A673 (cell line): Measurements from ENCODE around the gene SNRPD1. TPM values are rescaled to one million over a fixed set of nuclear protein-coding genes. Genes with fewer than 3 reads are reported as not detected.

ENCODE experiments used
- BruUV-seq: library from RNA; stranded (reverse); fragments of 400-500 nt; replicated peaks from 2 replicates; lab custom pipeline; 2021; lab: Mats Ljungman, UMichigan
- CTCF ChIA-PET: fragments of 300-600 bp; sonication (Branson Sonifier 250); formaldehyde crosslinking; loops from one replicate; lab custom pipeline; 2022; ENCODE audit warnings: antibody characterized with exemption; lab: Charles Lee
- POLR2A ChIA-PET: fragments of 300-600 bp; sonication (Branson Sonifier 250); formaldehyde crosslinking; loops from one replicate; lab custom pipeline; 2022; ENCODE audit warnings: antibody characterized with exemption; ENCODE audit not compliant: low non-redundant PET; lab: Charles Lee
- DNase-seq: peaks from one replicate; pipeline ENCODE4 v3.0.0-alpha.2; 2015; ENCODE audit warnings: low spot score
- H3K27ac ChIP-seq: fragments of 200-600 bp; sonication (generic); 2 replicates; pipeline ENCODE4 v1.5.1; 2016; ENCODE audit warnings: mixed run types, low read depth, mild to moderate bottlenecking, mixed read lengths, antibody characterized with exemption, low read length; ENCODE audit not compliant: poor library complexity, severe bottlenecking
- H3K27me3 ChIP-seq: fragments of 200-600 bp; sonication (generic); replicated peaks from 2 replicates; pipeline ENCODE4 v1.6.1; 2017; ENCODE audit warnings: mixed run types, low read depth, mild to moderate bottlenecking, mixed read lengths, antibody characterized with exemption, low read length; ENCODE audit not compliant: insufficient read depth, poor library complexity
- H3K36me3 ChIP-seq: fragments of 200-600 bp; sonication (generic); 2 replicates; pipeline ENCODE4 v1.6.1; 2016; ENCODE audit warnings: mixed run types, mild to moderate bottlenecking, mixed read lengths, antibody characterized with exemption, low read length; ENCODE audit not compliant: insufficient read depth, poor library complexity, severe bottlenecking
- H3K4me1 ChIP-seq: fragments of 200-600 bp; sonication (generic); 2 replicates; pipeline ENCODE4 v1.6.1; 2017; ENCODE audit warnings: mixed run types, mild to moderate bottlenecking, mixed read lengths, antibody characterized with exemption, low read length; ENCODE audit not compliant: insufficient read depth, poor library complexity, severe bottlenecking
- H3K4me3 ChIP-seq: fragments of 200-600 bp; sonication (generic); 2 replicates; pipeline ENCODE4 v1.5.1; 2016; ENCODE audit warnings: low read depth, mixed run types, mild to moderate bottlenecking, mixed read lengths, low read length; ENCODE audit not compliant: poor library complexity, severe bottlenecking
- H3K9me3 ChIP-seq: fragments of 200-600 bp; sonication (generic); 2 replicates; pipeline ENCODE4 v1.6.1; 2016; ENCODE audit warnings: mixed run types, low read depth, mild to moderate bottlenecking, mixed read lengths, antibody characterized with exemption, low read length; ENCODE audit not compliant: poor library complexity, severe bottlenecking
- EZH2 ChIP-seq: fragments of 200-600 bp; sonication (generic); IDR thresholded peaks from 2 replicates; pipeline ENCODE4 v1.6.1; 2017; ENCODE audit warnings: borderline replicate concordance, low read depth, mild to moderate bottlenecking, mixed read lengths, antibody characterized with exemption, low read length; ENCODE audit not compliant: poor library complexity, severe bottlenecking
- intact Hi-C: fragments of 100-400 bp; cut with micrococcal nuclease; formaldehyde crosslinking; loops from one replicate; pipeline ENCODE4 v1.10.0; 2022; ENCODE audit not compliant: unreplicated experiment
- microRNA-seq: library from miRNA; unstranded; fragments of <30 nt; microRNA quantifications from one replicate; pipeline ENCODE4 v1.2.0, GENCODE V29; 2021
- total RNA-seq: library from RNA; stranded (reverse); gene quantifications from 2 replicates; pipeline ENCODE4 v1.2.3, GENCODE V29; 2021
- TF ChIP-seq, protein P1 (sequence below): fragments of 300-800, 200-600 bp; sonication (generic); conservative IDR thresholded peaks from 2 replicates; pipeline ENCODE4 v1.5.1; 2017; ENCODE audit warnings: low read depth, mild to moderate bottlenecking, antibody characterized with exemption, low read length, moderate library complexity, mixed read lengths

The SNRPD1 gene
- total RNA-seq, 1 experiment from 2014 or later = 167 TPM

DNA sequence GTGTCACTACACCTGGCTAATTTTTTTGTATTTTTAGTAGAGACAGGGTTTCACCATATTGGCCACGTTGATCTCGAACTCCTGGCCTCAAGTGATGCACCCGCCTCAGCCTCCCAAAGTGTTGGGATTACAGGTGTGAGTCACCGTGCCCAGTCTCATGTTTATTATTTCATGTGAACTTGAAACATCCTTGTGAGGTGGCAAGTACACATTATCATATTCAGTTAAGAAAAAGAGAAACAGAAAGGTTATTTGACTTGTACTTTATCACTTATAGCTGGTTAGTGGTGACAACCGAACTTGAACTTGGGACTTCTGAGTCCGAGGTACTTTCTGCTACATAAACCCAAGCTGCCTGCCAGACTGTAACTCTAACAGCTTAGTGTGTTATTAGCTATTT is 68.0 kb downstream of the SNRPD1 start:
- CTCF ChIA-PET = no interaction called here
- no peak for DNase-seq
- TF ChIP-seq, protein P1, sequence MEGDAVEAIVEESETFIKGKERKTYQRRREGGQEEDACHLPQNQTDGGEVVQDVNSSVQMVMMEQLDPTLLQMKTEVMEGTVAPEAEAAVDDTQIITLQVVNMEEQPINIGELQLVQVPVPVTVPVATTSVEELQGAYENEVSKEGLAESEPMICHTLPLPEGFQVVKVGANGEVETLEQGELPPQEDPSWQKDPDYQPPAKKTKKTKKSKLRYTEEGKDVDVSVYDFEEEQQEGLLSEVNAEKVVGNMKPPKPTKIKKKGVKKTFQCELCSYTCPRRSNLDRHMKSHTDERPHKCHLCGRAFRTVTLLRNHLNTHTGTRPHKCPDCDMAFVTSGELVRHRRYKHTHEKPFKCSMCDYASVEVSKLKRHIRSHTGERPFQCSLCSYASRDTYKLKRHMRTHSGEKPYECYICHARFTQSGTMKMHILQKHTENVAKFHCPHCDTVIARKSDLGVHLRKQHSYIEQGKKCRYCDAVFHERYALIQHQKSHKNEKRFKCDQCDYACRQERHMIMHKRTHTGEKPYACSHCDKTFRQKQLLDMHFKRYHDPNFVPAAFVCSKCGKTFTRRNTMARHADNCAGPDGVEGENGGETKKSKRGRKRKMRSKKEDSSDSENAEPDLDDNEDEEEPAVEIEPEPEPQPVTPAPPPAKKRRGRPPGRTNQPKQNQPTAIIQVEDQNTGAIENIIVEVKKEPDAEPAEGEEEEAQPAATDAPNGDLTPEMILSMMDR = no peak
- TF ChIP-seq EZH2 = no peak
- Histone ChIP-seq H3K9me3 (no peaks in the 10 kb centered on the region), H3K27me3 (no peaks in the 10 kb centered on the region), H3K4me3 (no peak overlapping the region), H3K27ac (no peak overlapping the region), H3K36me3 (no peaks in the 10 kb centered on the region), H3K4me1 (peaks cover 13% of the 10 kb centered on the region)
- no TSS peak for BruUV-seq
- intact Hi-C loops = no loop called here
- POLR2A ChIA-PET = no interaction called here

DNA sequence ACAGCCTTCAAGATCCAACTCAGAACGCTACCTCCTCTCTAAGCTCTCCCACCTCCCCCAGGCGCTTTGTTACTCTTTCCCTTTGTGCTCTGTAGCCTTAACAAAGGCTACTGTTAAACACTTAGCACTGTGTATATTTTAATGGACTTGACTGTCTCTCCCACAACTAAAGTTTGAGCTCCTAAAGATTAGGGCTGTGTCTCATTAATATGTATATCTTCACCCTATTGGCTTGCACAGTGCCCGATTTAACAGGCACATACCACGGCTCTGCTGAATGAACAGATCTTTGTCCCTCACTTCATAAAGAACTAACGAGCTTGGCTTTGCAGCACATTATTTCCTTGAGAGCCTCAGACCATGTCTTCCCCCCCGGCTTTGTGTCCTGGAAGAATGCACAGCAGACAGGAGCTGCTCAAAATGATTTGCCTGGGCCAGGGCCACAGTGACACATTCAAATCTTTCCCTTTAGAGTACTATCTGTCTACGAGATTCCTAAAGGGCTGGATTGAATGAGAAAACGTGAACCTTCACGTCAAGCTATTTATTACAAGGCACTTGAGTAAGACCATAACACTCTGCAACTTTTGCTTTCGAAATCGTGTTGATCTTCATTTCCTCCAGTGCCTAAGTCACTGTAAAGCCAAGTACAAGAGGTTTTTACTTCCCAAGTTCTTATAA is 70.4 kb downstream of the SNRPD1 start:
- peak; percentile 44 for DNase-seq
- Histone ChIP-seq H3K27ac (peak overlapping the region; percentile 76), H3K27me3 (no peaks in the 10 kb centered on the region), H3K36me3 (no peaks in the 10 kb centered on the region), H3K9me3 (no peaks in the 10 kb centered on the region), H3K4me3 (peak overlapping the region; percentile 26), H3K4me1 (peaks cover 20% of the 10 kb centered on the region)
- POLR2A ChIA-PET = no interaction called here
- CTCF ChIA-PET = interaction anchor here (0.6 kb wide), 1 partner anchor 17 kb away, joined by 6 read pairs; no protein-coding TSS in a partner anchor
- BruUV-seq = no TSS peak
- TF ChIP-seq, protein P1 = no peak
- no peak for TF ChIP-seq EZH2
- intact Hi-C loops = no loop called here

Small RNA genes lying within 50 kb of the gene (microRNA-seq; reads per million reads assigned to microRNA genes)
- not detected for gene MIR320C1

Other genes with a start within 250 kb of the SNRPD1 start
- 14.9 and 16.5 TPM in 2 replicates for gene ESCO1, start 11.6 kb upstream of the SNRPD1 start, total RNA-seq
- 45.4 and 47.5 TPM in 2 replicates for gene ABHD3, start 92.5 kb downstream of the SNRPD1 start, total RNA-seq
- gene MIB1, start 128.5 kb downstream of the SNRPD1 start, total RNA-seq = 70.5 and 92.7 TPM in 2 replicates